B cell (primary cell): ENCODE results near the gene PDXK. TPM values are rescaled to one million over a fixed set of nuclear protein-coding genes. Genes with fewer than 3 reads are reported as not detected.

Experiments used
- ATAC-seq: fragments of 200-7000 bp; cut with Tn5 transposase; one replicate; pipeline ENCODE4 v1.10.0; 2021; ENCODE audit warnings: low read depth, mild to moderate bottlenecking, moderate number of reproducible peaks, moderate library complexity
- CTCF ChIA-PET: fragments of 350-600 bp; sonication (Branson Sonifier 250); formaldehyde crosslinking; loops from one replicate; lab custom pipeline; 2021; ENCODE audit warnings: antibody characterized with exemption, inconsistent platforms; lab: Charles Lee
- POLR2A ChIA-PET: fragments of 350-600 bp; sonication (Branson Sonifier 250); formaldehyde crosslinking; loops from one replicate; lab custom pipeline; 2021; ENCODE audit warnings: antibody characterized with exemption; lab: Charles Lee
- DNase-seq: peaks from one replicate; pipeline ENCODE4 v3.0.0; 2013
- H2AFZ ChIP-seq: 2 replicates; pipeline ENCODE4 v1.6.1; 2012; ENCODE audit warnings: mild to moderate bottlenecking, low read depth, low read length; ENCODE audit not compliant: insufficient read depth, poor library complexity, severe bottlenecking
- H3K27ac ChIP-seq, 2 donors: 1 replicate in 1 of 2; 2 replicates in 1 of 2; pipeline ENCODE4 v1.5.1; 2012 to 2013; ENCODE audit warnings: low read length in 2 of 2, mild to moderate bottlenecking in 2 of 2, moderate library complexity in 1 of 2
- H3K27me3 ChIP-seq, 4 experiments: fragments of 200-600 bp in 1 of 4; sonication (generic) in 1 of 4; replicated peaks in 1 of 4; 1 replicate in 2 of 4; 2 replicates in 2 of 4; pipeline versions ENCODE4 v1.6.1 to v1.7.0; 2013 to 2016; ENCODE audit warnings: low read length in 3 of 4, mild to moderate bottlenecking in 2 of 4, mixed read lengths in 1 of 4, moderate library complexity in 1 of 4; ENCODE audit not compliant: insufficient read depth in 4 of 4, control insufficient read depth in 3 of 4; ENCODE audit errors: control extremely low read depth in 1 of 4
- H3K36me3 ChIP-seq, 2 experiments: replicated peaks in 1 of 2; 1 replicate in 1 of 2; 2 replicates in 1 of 2; pipeline versions ENCODE4 v1.6.1 to v1.7.1; 2013; ENCODE audit warnings: low read length in 1 of 2; ENCODE audit not compliant: insufficient read depth in 2 of 2, control insufficient read depth in 1 of 2; ENCODE audit errors: control extremely low read depth in 1 of 2, extremely low read depth in 1 of 2
- H3K4me1 ChIP-seq, 2 donors: fragments of 200-600 bp in 1 of 2; sonication (generic) in 1 of 2; 1 replicate in 1 of 2; 2 replicates in 1 of 2; pipeline versions ENCODE4 v1.5.1 to v1.6.1; 2013 to 2017; ENCODE audit warnings: low read length in 2 of 2; ENCODE audit not compliant: control insufficient read depth in 2 of 2, insufficient read depth in 2 of 2
- H3K4me2 ChIP-seq: replicated peaks from 2 replicates; pipeline ENCODE3; 2012; ENCODE audit warnings: mild to moderate bottlenecking, low read depth, low read length; ENCODE audit not compliant: poor library complexity, severe bottlenecking
- H3K4me3 ChIP-seq, 5 experiments: fragments of 200-600 bp in 1 of 5; sonication (generic) in 1 of 5; 1 replicate in 3 of 5; 2 replicates in 2 of 5; pipeline versions ENCODE4 v1.5.1 to v1.7.0; 2011 to 2016; ENCODE audit warnings: low read length in 4 of 5, mild to moderate bottlenecking in 4 of 5, low read depth in 2 of 5, control low read depth in 1 of 5, moderate library complexity in 1 of 5; ENCODE audit not compliant: insufficient read depth in 1 of 5; ENCODE audit errors: control extremely low read depth in 1 of 5, extremely low read depth in 1 of 5
- H3K79me2 ChIP-seq: fragments of 200-600 bp; sonication (generic); one replicate; pipeline ENCODE4 v1.6.0; 2016; ENCODE audit warnings: low read length; ENCODE audit not compliant: control insufficient read depth, insufficient read depth
- H3K9ac ChIP-seq: fragments of 200-600 bp; sonication (generic); 2 replicates; pipeline ENCODE4 v1.6.1; 2017; ENCODE audit warnings: mild to moderate bottlenecking, low read length, moderate library complexity
- H3K9me3 ChIP-seq, 3 donors: one replicate each; pipeline versions ENCODE4 v1.6.1 to v1.7.1; 2013; ENCODE audit warnings: low read length in 2 of 3; ENCODE audit not compliant: control insufficient read depth in 2 of 3, insufficient read depth in 1 of 3; ENCODE audit errors: control extremely low read depth in 1 of 3
- H4K20me1 ChIP-seq: 2 replicates; pipeline ENCODE4 v1.6.0; 2012; ENCODE audit warnings: mild to moderate bottlenecking, low read length; ENCODE audit not compliant: insufficient read depth, control insufficient read depth, poor library complexity, severe bottlenecking
- H3K27ac Mint-ChIP-seq: one replicate; pipeline ENCODE4 v1.8.0; 2021; ENCODE audit warnings: mixed read lengths
- H3K27me3 Mint-ChIP-seq: one replicate; pipeline ENCODE4 v1.8.0; 2021; ENCODE audit warnings: mixed read lengths
- H3K4me1 Mint-ChIP-seq: one replicate; pipeline ENCODE4 v1.8.0; 2021; ENCODE audit warnings: mixed read lengths
- H3K4me3 Mint-ChIP-seq: one replicate; pipeline ENCODE4 v1.8.0; 2021; ENCODE audit warnings: mixed read lengths
- H3K9me3 Mint-ChIP-seq: one replicate; pipeline ENCODE4 v1.8.0; 2022; ENCODE audit warnings: mixed read lengths; ENCODE audit not compliant: insufficient read depth
- CTCF ChIP-seq: fragments of 200-600 bp; IDR thresholded peaks from one replicate; pipeline ENCODE4 v1.8.0; 2022; ENCODE audit warnings: antibody characterized with exemption, mild to moderate bottlenecking
- EZH2 ChIP-seq: IDR thresholded peaks from 2 replicates; pipeline ENCODE4 v1.6.1; 2012; ENCODE audit warnings: borderline replicate concordance, low read depth, mild to moderate bottlenecking, moderate library complexity, low read length; ENCODE audit not compliant: insufficient read depth, poor library complexity, severe bottlenecking
- WGBS: methylation state at CpG from one replicate; pipeline ENCODE4 v1.1.5; 2013; ENCODE audit warnings: missing lambda C conversion rate; ENCODE audit not compliant: insufficient coverage; 5-methylcytosine and 5-hydroxymethylcytosine counted together
- intact Hi-C: fragments of 100-400 bp; cut with micrococcal nuclease; formaldehyde crosslinking; loops from one replicate; pipeline ENCODE4 v1.10.0; 2022
- polyA plus RNA-seq: library from polyadenylated mRNA; depleted of rRNA; stranded (reverse); fragments of >200 nt; gene quantifications from 2 replicates; pipeline ENCODE4 v1.2.3, GENCODE V29; 2012
- total RNA-seq, 2 donors: library from RNA; stranded (reverse); fragments of 120-200 nt in 1 of 2; gene quantifications; 1 replicate in 1 of 2; 2 replicates in 1 of 2; pipeline versions ENCODE4 v1.2.3 to v1.2.4, GENCODE V29; 2013 to 2022

The PDXK gene
- total and polyA plus RNA-seq, 2 donors (not counting 1 experiment from before 2014, with no cell fraction given): 31.1 to 102 TPM

GRCh38 chr21:43691086-43691795, 27.7 kb upstream of the PDXK start:
- H3K27me3 ChIP-seq: no peaks in the 10 kb centered on the region
- ChIA-PET CTCF (no interaction called here), POLR2A (interaction anchor here (0.7 kb wide), 1 partner anchor 50 kb away, joined by 3 read pairs; no protein-coding TSS in a partner anchor)
- no peak for DNase-seq
- no peak overlapping the region for H3K27ac ChIP-seq
- H3K4me3 ChIP-seq: no peak overlapping the region
- H3K79me2 ChIP-seq: no peaks in the 10 kb centered on the region
- H2AFZ ChIP-seq: no peak overlapping the region
- peaks cover 9 to 77% of the 10 kb centered on the region in 2 experiments for H3K36me3 ChIP-seq
- TF ChIP-seq CTCF (no peak), EZH2 (no peak)
- H3K27me3 Mint-ChIP-seq: no peaks in the 10 kb centered on the region
- no peaks in the 10 kb centered on the region for H3K9me3 ChIP-seq
- no peaks in the 10 kb centered on the region for H4K20me1 ChIP-seq
- ATAC-seq: no peak
- no peak overlapping the region for H3K4me2 ChIP-seq
- peaks cover 14% of the 10 kb centered on the region for H3K4me1 Mint-ChIP-seq
- H3K9ac ChIP-seq: no peak overlapping the region
- intact Hi-C loops: no loop called here
- peaks cover 13 to 19% of the 10 kb centered on the region in 2 donors for H3K4me1 ChIP-seq
- H3K4me3 Mint-ChIP-seq: no peak overlapping the region
- no peak overlapping the region for H3K27ac Mint-ChIP-seq
- H3K9me3 Mint-ChIP-seq: no peaks in the 10 kb centered on the region
- WGBS: 97% methylated on average over 21 of the region's 25 CpGs

- H3K4me1 ChIP-seq: peaks cover 13 to 19% of the 10 kb centered on the region in 2 donors
- Mint-ChIP-seq H3K27ac (no peak overlapping the region), H3K4me1 (peaks cover 14% of the 10 kb centered on the region), H3K4me3 (no peak overlapping the region), H3K9me3 (no peaks in the 10 kb centered on the region), H3K27me3 (no peaks in the 10 kb centered on the region)
- POLR2A ChIA-PET: no interaction called here
- no peak for TF ChIP-seq EZH2
- TF ChIP-seq CTCF: no peak
- peaks cover 9 to 74% of the 10 kb centered on the region in 2 experiments for H3K36me3 ChIP-seq
- H3K4me2 ChIP-seq: no peak overlapping the region
- ATAC-seq: no peak
- no peak overlapping the region for H2AFZ ChIP-seq
- H3K27me3 ChIP-seq: no peaks in the 10 kb centered on the region
- intact Hi-C loops: no loop called here
- whole genome bisulfite sequencing: 99% methylated on average over 7 of the region's 10 CpGs
- no peak for DNase-seq
- H3K9me3 ChIP-seq: no peaks in the 10 kb centered on the region
- H4K20me1 ChIP-seq: no peaks in the 10 kb centered on the region
- H3K4me3 ChIP-seq: no peak overlapping the region
- no peak overlapping the region for H3K9ac ChIP-seq
- no peak overlapping the region for H3K27ac ChIP-seq
- H3K79me2 ChIP-seq: no peaks in the 10 kb centered on the region
- CTCF ChIA-PET: no interaction called here
Observed at GRCh38 chr21:43691801-43692200, 27.1 kb upstream of the PDXK start.
